ENCODE results near the gene PIP4K2A.

GRCh38 chr10:22489467-22489866, 224.9 kb downstream of the PIP4K2A start:
- no peak for TF ChIP-seq ELF4 (IDR thresholded peaks at IDR 0.05)
- no peak for TF ChIP-seq CTBP1 (IDR thresholded peaks at IDR 0.05; ENCODE audit: borderline replicate concordance)
- no peak for TF ChIP-seq FOXK2 (IDR thresholded peaks at IDR 0.05)
- no peak for TF ChIP-seq SUZ12 (IDR thresholded peaks at IDR 0.05)
- TF ChIP-seq BHLHE40 (IDR thresholded peaks at IDR 0.05; ENCODE audit: borderline replicate concordance): no peak
- TF ChIP-seq SP1 (IDR thresholded peaks at IDR 0.05): no peak

Measured in HEK293T (cell line).